Measurements from ENCODE around the gene OSBPL6.
"Not testable (repeated sequence)": the region's sequence is repeated elsewhere in the genome, so short reads cannot be mapped to it uniquely, and the experiment has no call there.

The OSBPL6 gene

DNA sequence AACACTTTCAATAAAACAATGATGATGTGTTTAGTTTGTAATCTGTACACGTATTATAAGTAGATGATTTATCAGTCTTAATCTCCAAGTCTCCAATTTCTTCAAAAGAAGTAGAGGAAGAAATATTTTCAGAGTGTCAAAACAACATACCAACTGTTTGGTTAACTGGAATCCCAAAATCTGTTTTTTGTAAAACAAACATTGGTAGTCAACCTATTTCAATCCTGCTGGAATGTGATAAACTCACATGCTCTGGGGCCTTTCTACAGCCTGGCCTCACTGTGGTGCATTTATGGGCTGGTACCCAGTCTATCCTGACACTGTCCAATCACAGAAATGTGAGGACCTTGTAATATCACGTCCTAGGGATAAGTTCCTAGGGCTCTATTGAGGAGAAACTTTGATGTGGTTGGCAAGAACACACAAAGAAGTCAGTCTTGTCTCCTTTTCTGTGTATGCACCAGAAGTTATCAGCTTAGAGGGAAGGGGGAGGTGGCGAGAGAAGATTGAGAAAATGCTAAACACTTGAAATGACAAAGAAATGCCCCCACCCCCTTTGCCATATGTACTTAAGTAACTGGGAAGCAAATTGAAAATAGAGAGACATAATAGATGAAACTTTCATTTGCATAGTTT, 209.5 kb downstream of the OSBPL6 start:
- TF ChIP-seq, protein P1, sequence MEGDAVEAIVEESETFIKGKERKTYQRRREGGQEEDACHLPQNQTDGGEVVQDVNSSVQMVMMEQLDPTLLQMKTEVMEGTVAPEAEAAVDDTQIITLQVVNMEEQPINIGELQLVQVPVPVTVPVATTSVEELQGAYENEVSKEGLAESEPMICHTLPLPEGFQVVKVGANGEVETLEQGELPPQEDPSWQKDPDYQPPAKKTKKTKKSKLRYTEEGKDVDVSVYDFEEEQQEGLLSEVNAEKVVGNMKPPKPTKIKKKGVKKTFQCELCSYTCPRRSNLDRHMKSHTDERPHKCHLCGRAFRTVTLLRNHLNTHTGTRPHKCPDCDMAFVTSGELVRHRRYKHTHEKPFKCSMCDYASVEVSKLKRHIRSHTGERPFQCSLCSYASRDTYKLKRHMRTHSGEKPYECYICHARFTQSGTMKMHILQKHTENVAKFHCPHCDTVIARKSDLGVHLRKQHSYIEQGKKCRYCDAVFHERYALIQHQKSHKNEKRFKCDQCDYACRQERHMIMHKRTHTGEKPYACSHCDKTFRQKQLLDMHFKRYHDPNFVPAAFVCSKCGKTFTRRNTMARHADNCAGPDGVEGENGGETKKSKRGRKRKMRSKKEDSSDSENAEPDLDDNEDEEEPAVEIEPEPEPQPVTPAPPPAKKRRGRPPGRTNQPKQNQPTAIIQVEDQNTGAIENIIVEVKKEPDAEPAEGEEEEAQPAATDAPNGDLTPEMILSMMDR (conservative IDR thresholded peaks at IDR 0.05; ENCODE audit: low read depth, low read length) = no peak
- peak overlapping the region; percentile 41; the same call in 1 of the 2 replicates for H3K9ac ChIP-seq
- H4K20me1 ChIP-seq (ENCODE audit: insufficient read depth) = no peaks in the 10 kb centered on the region
- no peaks in the 10 kb centered on the region for H3K79me2 ChIP-seq (ENCODE audit: insufficient read depth, low read depth)
- H3K4me3 ChIP-seq (IDR thresholded peaks at IDR 0.05; ENCODE audit: insufficient read depth, low read depth, low read length) = peak overlapping the region; percentile 31
- H3K4me1 ChIP-seq (ENCODE audit: low read depth, poor library complexity, severe bottlenecking) = peaks cover 74% of the 10 kb centered on the region
- H3K36me3 ChIP-seq (ENCODE audit: insufficient read depth) = no peaks in the 10 kb centered on the region
- peak overlapping the region; percentile 91 for H3K27ac ChIP-seq
- H2AFZ ChIP-seq (ENCODE audit: low read depth) = peak overlapping the region; percentile 56
- peak overlapping the region; percentile 98 for H3K4me2 ChIP-seq
- H3K27me3 ChIP-seq (ENCODE audit: insufficient read depth, low read depth) = no peaks in the 10 kb centered on the region

DNA sequence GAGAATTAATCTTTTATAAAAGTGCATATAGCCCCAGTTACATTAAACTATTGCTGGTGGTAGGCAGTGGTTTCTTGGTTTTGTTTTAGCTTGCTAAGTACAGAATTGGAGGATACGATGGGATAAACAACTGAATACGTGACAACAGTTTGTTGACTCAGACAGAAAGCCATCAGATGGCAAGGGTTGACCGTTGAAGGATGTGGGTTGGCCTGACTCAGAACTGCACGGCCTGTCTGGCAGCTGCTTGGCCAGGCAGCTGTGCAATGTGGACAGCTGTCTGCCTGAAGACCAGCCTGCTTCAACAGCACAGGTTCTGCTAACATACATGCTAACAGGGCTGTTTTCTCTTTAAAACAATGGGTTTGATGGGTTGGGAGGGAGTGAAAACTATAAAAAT, 210.1 kb downstream of the OSBPL6 start:
- no peaks in the 10 kb centered on the region for H3K36me3 ChIP-seq (ENCODE audit: insufficient read depth)
- H3K27ac ChIP-seq = peak overlapping the region; percentile 91
- peaks cover 74% of the 10 kb centered on the region for H3K4me1 ChIP-seq (ENCODE audit: low read depth, poor library complexity, severe bottlenecking)
- peak overlapping the region; percentile 56 for H2AFZ ChIP-seq (ENCODE audit: low read depth)
- peak overlapping the region; percentile 98 for H3K4me2 ChIP-seq
- no peaks in the 10 kb centered on the region for H4K20me1 ChIP-seq (ENCODE audit: insufficient read depth)
- H3K9ac ChIP-seq = peak overlapping the region; percentile 41
- peak overlapping the region; percentile 31 for H3K4me3 ChIP-seq (IDR thresholded peaks at IDR 0.05; ENCODE audit: insufficient read depth, low read depth, low read length)
- TF ChIP-seq, protein P1 (conservative IDR thresholded peaks at IDR 0.05; ENCODE audit: low read depth, low read length) = no peak
- no peaks in the 10 kb centered on the region for H3K27me3 ChIP-seq (ENCODE audit: insufficient read depth, low read depth)
- no peaks in the 10 kb centered on the region for H3K79me2 ChIP-seq (ENCODE audit: insufficient read depth, low read depth)

DNA sequence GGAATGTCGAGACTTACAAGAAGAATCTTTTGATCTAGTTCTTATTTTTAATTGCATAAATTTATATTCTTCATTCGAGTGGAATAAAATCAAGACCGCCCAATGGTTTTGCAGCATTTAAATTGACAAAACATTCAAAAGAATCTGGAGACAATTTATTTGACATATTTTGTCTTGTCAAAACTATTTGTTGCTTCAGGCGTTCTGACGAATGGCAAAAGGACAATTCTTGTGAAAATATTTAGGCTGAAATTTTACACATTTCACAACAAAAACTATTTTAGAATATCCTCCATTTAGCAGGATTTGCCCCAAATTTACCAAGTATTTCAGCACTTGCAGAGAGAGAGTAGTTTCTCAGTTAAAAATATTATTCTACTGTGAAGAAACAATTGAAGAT, 214.9 kb downstream of the OSBPL6 start:
- Histone ChIP-seq H3K4me2 (no peak overlapping the region), H3K27ac (no peak overlapping the region), H2AFZ (ENCODE audit: low read depth) (no peak overlapping the region), H3K4me3 (IDR thresholded peaks at IDR 0.05; ENCODE audit: insufficient read depth, low read depth, low read length) (no peak overlapping the region), H3K79me2 (ENCODE audit: insufficient read depth, low read depth) (peaks cover 4% of the 10 kb centered on the region; the same call in 1 of the 2 replicates), H3K9ac (no peak overlapping the region), H4K20me1 (ENCODE audit: insufficient read depth) (no peaks in the 10 kb centered on the region), H3K36me3 (ENCODE audit: insufficient read depth) (no peaks in the 10 kb centered on the region), H3K27me3 (ENCODE audit: insufficient read depth, low read depth) (no peaks in the 10 kb centered on the region), H3K4me1 (ENCODE audit: low read depth, poor library complexity, severe bottlenecking) (peaks cover 68% of the 10 kb centered on the region)
- TF ChIP-seq, protein P1 (conservative IDR thresholded peaks at IDR 0.05; ENCODE audit: low read depth, low read length) = no peak

DNA sequence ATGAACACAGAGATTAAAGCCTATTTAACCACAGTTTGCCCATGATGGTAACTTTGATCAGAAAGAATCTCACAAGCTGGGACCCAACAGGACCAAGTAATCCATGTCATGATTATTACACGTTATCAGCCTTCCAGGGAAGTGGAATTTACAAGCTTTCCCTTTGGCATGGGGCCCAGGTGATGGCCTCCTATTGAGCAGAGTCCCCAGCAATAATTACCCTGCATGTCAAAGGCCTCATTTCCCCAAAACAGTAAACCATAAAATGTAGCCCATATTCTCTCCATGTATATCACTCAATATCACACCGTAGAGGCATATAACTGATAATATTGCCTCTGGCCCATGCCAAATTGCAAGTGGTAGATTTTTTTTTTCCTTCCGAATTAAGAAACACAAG, 217.7 kb downstream of the OSBPL6 start:
- no peak overlapping the region for H3K4me3 ChIP-seq (IDR thresholded peaks at IDR 0.05; ENCODE audit: insufficient read depth, low read depth, low read length)
- peaks cover 62% of the 10 kb centered on the region for H3K4me1 ChIP-seq (ENCODE audit: low read depth, poor library complexity, severe bottlenecking)
- peaks cover 25% of the 10 kb centered on the region; the same call in 1 of the 2 replicates for H3K79me2 ChIP-seq (ENCODE audit: insufficient read depth, low read depth)
- H4K20me1 ChIP-seq (ENCODE audit: insufficient read depth) = no peaks in the 10 kb centered on the region
- peak overlapping the region; percentile 87; the same call in 1 of the 2 replicates for H3K4me2 ChIP-seq
- no peak overlapping the region for H2AFZ ChIP-seq (ENCODE audit: low read depth)
- no peak overlapping the region for H3K9ac ChIP-seq
- H3K36me3 ChIP-seq (ENCODE audit: insufficient read depth) = no peaks in the 10 kb centered on the region
- TF ChIP-seq, protein P1 (conservative IDR thresholded peaks at IDR 0.05; ENCODE audit: low read depth, low read length) = no peak
- H3K27ac ChIP-seq = peak overlapping the region; percentile 96; the same call in 1 of the 2 replicates
- H3K27me3 ChIP-seq (ENCODE audit: insufficient read depth, low read depth) = no peaks in the 10 kb centered on the region

DNA sequence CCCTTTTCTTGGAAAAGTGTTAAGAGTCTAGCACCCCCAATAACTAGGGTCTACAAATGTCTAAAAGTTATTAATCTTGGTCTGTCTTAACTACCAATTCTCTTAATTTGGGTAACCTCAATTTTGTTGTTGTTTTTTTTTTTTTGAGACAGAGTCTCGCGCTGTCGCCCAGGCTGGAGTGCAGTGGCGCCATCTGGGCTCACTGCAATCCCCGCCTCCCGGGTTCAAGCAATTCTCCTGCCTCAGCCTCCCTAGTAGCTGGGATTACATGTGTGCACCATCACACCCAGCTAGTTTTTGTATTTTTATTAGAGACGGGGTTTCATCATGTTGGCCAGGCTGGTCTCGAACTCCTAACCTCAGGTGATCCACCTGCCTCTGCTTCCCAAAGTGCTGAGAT, 218.1 kb downstream of the OSBPL6 start:
- H3K4me1 ChIP-seq (ENCODE audit: low read depth, poor library complexity, severe bottlenecking) = peaks cover 58% of the 10 kb centered on the region
- H2AFZ ChIP-seq (ENCODE audit: low read depth) = peak overlapping the region; percentile 56
- H3K27ac ChIP-seq = peak overlapping the region; percentile 96; the same call in 1 of the 2 replicates
- peak overlapping the region; percentile 95; the same call in 1 of the 2 replicates for H3K9ac ChIP-seq
- not testable (repeated sequence) for H3K36me3 ChIP-seq (ENCODE audit: insufficient read depth); H3K27me3 ChIP-seq (ENCODE audit: insufficient read depth, low read depth); H3K4me3 ChIP-seq (IDR thresholded peaks at IDR 0.05; ENCODE audit: insufficient read depth, low read depth, low read length); H4K20me1 ChIP-seq (ENCODE audit: insufficient read depth)
- peaks cover 25% of the 10 kb centered on the region; the same call in 1 of the 2 replicates for H3K79me2 ChIP-seq (ENCODE audit: insufficient read depth, low read depth)
- peak overlapping the region; percentile 87 for H3K4me2 ChIP-seq

All from KMS-11 (cell line).